HEK293 (cell line): ENCODE data around the gene DOCK4.

Experiments
- CTCF ChIA-PET: fragments of 350-600 bp; formaldehyde crosslinking; extraction: SDS; loops from one replicate; lab custom pipeline; 2021; ENCODE audit warnings: antibody characterized with exemption; lab: Yijun Ruan, JAX
- POLR2A ChIA-PET: fragments of 300-600 bp; formaldehyde crosslinking; extraction: SDS; loops from one replicate; lab custom pipeline; 2020; ENCODE audit warnings: antibody characterized with exemption, inconsistent platforms; lab: Yijun Ruan, JAX
- H3K27ac ChIP-seq: fragments of 200-500 bp; sonication (Bioruptor generic); 2 replicates; pipeline ENCODE4 v1.5.1; 2014; ENCODE audit warnings: low read depth, low read length, control low read depth, inconsistent platforms; ENCODE audit errors: extremely low read depth
- H3K36me3 ChIP-seq, 2 experiments: fragments of 200-500 bp in 1 of 2; sonication (Bioruptor generic) in 1 of 2; 1 replicate in 1 of 2; 2 replicates in 1 of 2; pipeline ENCODE4 v1.5.1; 2014 to 2017; ENCODE audit warnings: inconsistent platforms in 2 of 2, low read length in 2 of 2; ENCODE audit not compliant: control insufficient read depth in 2 of 2, insufficient read depth in 1 of 2
- H3K4me1 ChIP-seq: fragments of 200-500 bp; sonication (Bioruptor generic); 2 replicates; pipeline ENCODE4 v1.5.1; 2014; ENCODE audit warnings: mild to moderate bottlenecking, low read length, inconsistent platforms; ENCODE audit not compliant: control insufficient read depth, insufficient read depth
- H3K4me3 ChIP-seq: 2 replicates; pipeline ENCODE4 v1.5.1; 2011; ENCODE audit warnings: low read depth, mild to moderate bottlenecking, control low read depth, low read length, moderate library complexity
- H3K9me3 ChIP-seq: fragments of 200-500 bp; sonication (Bioruptor generic); 2 replicates; pipeline ENCODE4 v1.5.1; 2014; ENCODE audit warnings: low read depth, low read length, inconsistent platforms; ENCODE audit not compliant: control insufficient read depth, insufficient read depth
- BCL11A ChIP-seq: fragments of 450-650 bp; formaldehyde crosslinking; IDR thresholded peaks from 2 replicates; pipeline ENCODE4 v1.5.1; 2016; ENCODE audit warnings: low read depth, missing biosample characterization, missing genetic modification characterization
- FEZF1 ChIP-seq: fragments of 450-650 bp; formaldehyde crosslinking; IDR thresholded peaks from 2 replicates; pipeline ENCODE4 v1.5.1; 2016; ENCODE audit warnings: missing biosample characterization, missing genetic modification characterization
- GLIS1 ChIP-seq: fragments of 450-650 bp; formaldehyde crosslinking; IDR thresholded peaks from 2 replicates; pipeline ENCODE4 v1.5.1; 2016; ENCODE audit warnings: missing biosample characterization, missing genetic modification characterization
- KLF9 ChIP-seq: fragments of 450-650 bp; formaldehyde crosslinking; IDR thresholded peaks from 2 replicates; pipeline ENCODE4 v1.5.1; 2016; ENCODE audit warnings: missing biosample characterization, missing genetic modification characterization, low read depth
- TRIM28 ChIP-seq: IDR thresholded peaks from 2 replicates; pipeline ENCODE4 v1.6.1; 2011; ENCODE audit warnings: low read length, control low read depth, borderline replicate concordance
- ZBTB17 ChIP-seq: fragments of 450-650 bp; formaldehyde crosslinking; IDR thresholded peaks from 2 replicates; pipeline ENCODE4 v1.5.1; 2016; ENCODE audit warnings: missing biosample characterization, missing genetic modification characterization
- ZIC2 ChIP-seq: fragments of 450-650 bp; formaldehyde crosslinking; IDR thresholded peaks from 2 replicates; pipeline ENCODE4 v1.5.1; 2016; ENCODE audit warnings: missing biosample characterization, missing genetic modification characterization
- ZNF366 ChIP-seq: fragments of 450-650 bp; formaldehyde crosslinking; conservative IDR thresholded peaks from 2 replicates; pipeline ENCODE4 v1.5.1; 2016; ENCODE audit warnings: missing biosample characterization, missing genetic modification characterization
- ZNF37A ChIP-seq: fragments of 450-650 bp; IDR thresholded peaks from 2 replicates; pipeline ENCODE4 v1.5.1; 2018; ENCODE audit warnings: missing biosample characterization, missing genetic modification characterization
- ZNF433 ChIP-seq: fragments of 450-650 bp; formaldehyde crosslinking; IDR thresholded peaks from 2 replicates; pipeline ENCODE4 v1.5.1; 2016; ENCODE audit warnings: missing biosample characterization, missing genetic modification characterization, low read depth
- ZNF473 ChIP-seq: fragments of 450-650 bp; formaldehyde crosslinking; IDR thresholded peaks from 2 replicates; pipeline ENCODE4 v1.5.1; 2017; ENCODE audit warnings: missing biosample characterization, missing genetic modification characterization
- ZNF544 ChIP-seq: fragments of 450-650 bp; formaldehyde crosslinking; IDR thresholded peaks from 2 replicates; pipeline ENCODE4 v1.5.0; 2017; ENCODE audit warnings: missing biosample characterization, missing genetic modification characterization
- ZNF560 ChIP-seq: fragments of 450-650 bp; formaldehyde crosslinking; IDR thresholded peaks from 2 replicates; pipeline ENCODE4 v1.5.1; 2017; ENCODE audit warnings: missing biosample characterization, missing genetic modification characterization, borderline replicate concordance
- ZNF677 ChIP-seq: fragments of 450-650 bp; IDR thresholded peaks from 2 replicates; pipeline ENCODE4 v1.5.0; 2018; ENCODE audit warnings: missing biosample characterization, mild to moderate bottlenecking, missing genetic modification characterization, moderate library complexity
- ZNF843 ChIP-seq: fragments of 450-650 bp; formaldehyde crosslinking; IDR thresholded peaks from 2 replicates; pipeline ENCODE4 v1.5.1; 2016; ENCODE audit warnings: missing biosample characterization, missing genetic modification characterization
- ZSCAN30 ChIP-seq: fragments of 450-650 bp; IDR thresholded peaks from 2 replicates; pipeline ENCODE4 v1.5.1; 2018; ENCODE audit warnings: missing biosample characterization, mild to moderate bottlenecking, missing genetic modification characterization, moderate library complexity
- ZXDB ChIP-seq: fragments of 450-650 bp; formaldehyde crosslinking; IDR thresholded peaks from 2 replicates; pipeline ENCODE4 v1.5.1; 2016; ENCODE audit warnings: missing biosample characterization, missing genetic modification characterization
- TF ChIP-seq, protein P1 (sequence below): fragments of 450-650 bp; formaldehyde crosslinking; IDR thresholded peaks from 2 replicates; pipeline ENCODE4 v1.5.1; 2017; ENCODE audit warnings: missing biosample characterization, missing genetic modification characterization
- TF ChIP-seq, protein P2 (sequence below): fragments of 450-650 bp; formaldehyde crosslinking; conservative IDR thresholded peaks from 2 replicates; pipeline ENCODE4 v1.5.1; 2016; ENCODE audit warnings: low read depth, missing biosample characterization, missing genetic modification characterization
- TF ChIP-seq, protein P3 (sequence below): sonication (generic); formaldehyde crosslinking; IDR thresholded peaks from 2 replicates; pipeline ENCODE4 v1.8.1; 2022; ENCODE audit warnings: mild to moderate bottlenecking, moderate library complexity, missing genetic modification reagents
- TF ChIP-seq, protein P4 (sequence below): fragments of 450-650 bp; IDR thresholded peaks from 2 replicates; pipeline ENCODE4 v1.5.1; 2018; ENCODE audit warnings: missing biosample characterization, mild to moderate bottlenecking, missing genetic modification characterization

The DOCK4 gene

DNA sequence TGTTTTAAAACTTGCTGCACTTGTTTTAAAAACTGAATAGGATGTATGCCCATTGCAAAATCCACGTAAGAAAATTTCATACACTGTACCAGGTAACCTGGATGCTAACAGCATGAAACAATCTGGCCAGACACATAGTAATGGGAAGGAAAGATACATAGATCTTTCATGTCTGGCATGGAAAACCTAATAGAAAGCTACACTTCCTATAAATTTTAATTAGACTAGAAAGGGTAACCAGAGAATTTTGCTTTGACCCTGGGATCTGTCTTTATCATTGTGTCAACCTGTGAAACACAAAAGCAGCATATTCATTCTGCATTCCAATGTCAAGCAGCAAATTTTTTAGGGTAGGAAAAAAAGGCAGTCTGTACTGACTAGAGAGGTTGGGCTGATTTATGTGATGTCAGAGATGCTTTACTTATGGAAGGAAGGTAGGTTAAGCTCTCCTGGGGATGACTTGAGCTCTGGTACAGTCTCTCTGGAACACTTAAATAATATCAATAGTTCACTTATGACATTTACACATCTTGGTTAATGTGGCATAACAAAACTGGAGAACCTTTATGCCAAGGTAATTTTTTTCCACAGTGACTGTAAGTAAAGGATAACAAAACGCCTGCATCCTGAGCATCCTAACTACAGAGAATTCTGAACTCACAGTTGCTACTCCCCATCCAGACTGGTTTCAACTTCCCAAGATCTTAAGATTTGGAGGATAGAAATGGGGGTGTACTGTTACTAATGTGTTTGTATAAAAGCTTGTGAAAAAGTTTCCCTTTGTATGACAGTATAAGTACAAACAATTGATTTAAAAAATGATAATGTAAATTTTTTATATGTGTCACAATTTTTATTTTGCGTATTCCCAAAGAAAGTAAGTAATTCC is 44.7 kb downstream of the DOCK4 start (continued):
- TF ChIP-seq, protein P1, sequence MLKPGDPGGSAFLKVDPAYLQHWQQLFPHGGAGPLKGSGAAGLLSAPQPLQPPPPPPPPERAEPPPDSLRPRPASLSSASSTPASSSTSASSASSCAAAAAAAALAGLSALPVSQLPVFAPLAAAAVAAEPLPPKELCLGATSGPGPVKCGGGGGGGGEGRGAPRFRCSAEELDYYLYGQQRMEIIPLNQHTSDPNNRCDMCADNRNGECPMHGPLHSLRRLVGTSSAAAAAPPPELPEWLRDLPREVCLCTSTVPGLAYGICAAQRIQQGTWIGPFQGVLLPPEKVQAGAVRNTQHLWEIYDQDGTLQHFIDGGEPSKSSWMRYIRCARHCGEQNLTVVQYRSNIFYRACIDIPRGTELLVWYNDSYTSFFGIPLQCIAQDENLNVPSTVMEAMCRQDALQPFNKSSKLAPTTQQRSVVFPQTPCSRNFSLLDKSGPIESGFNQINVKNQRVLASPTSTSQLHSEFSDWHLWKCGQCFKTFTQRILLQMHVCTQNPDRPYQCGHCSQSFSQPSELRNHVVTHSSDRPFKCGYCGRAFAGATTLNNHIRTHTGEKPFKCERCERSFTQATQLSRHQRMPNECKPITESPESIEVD (tag by site-specific recombination): peak; percentile 51

DNA sequence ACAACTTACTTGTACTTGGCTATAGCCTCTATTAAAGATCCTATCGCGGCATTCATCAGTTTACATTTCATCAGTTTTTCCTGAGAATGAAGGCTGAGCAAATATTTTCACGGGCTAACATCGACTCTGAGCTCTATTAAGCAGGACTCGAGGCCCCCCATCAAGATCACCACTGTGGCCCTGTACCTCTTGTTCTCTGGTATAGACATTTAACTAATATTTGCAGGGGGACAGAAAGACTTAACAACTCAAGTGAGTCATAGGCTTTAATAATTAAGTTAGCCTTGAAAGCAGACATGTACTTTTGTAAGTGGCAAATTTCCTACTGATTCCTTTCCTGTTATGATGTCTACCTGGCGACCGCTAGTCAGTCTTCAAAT is 45.4 kb downstream of the DOCK4 start:
- H3K9me3 ChIP-seq: no peaks in the 10 kb centered on the region
- ChIA-PET CTCF (interaction anchor here (0.6 to 2.3 kb wide), 3 partner anchors 9 to 687 kb away, joined by 3 to 4 read pairs (median 3); no protein-coding TSS in a partner anchor), POLR2A (interaction anchor here (0.6 to 1.4 kb wide), 2 partner anchors 10 to 46 kb away, joined by 3 to 5 read pairs; partner anchors contain the start of genes DOCK4 and ZNF277)
- no peaks in the 10 kb centered on the region for H3K36me3 ChIP-seq
- H3K4me3 ChIP-seq: no peak overlapping the region
- peak overlapping the region; percentile 58 for H3K27ac ChIP-seq
- H3K4me1 ChIP-seq: peaks cover 35% of the 10 kb centered on the region
- TF ChIP-seq, protein P1 (tag by site-specific recombination): peak; percentile 45
- TF ChIP-seq GLIS1 (peak; percentile 76), ZBTB17 (tag by site-specific recombination) (peak; percentile 90), TRIM28 (no peak), ZNF366 (tag by site-specific recombination) (no peak), ZNF433 (tag by site-specific recombination) (no peak), FEZF1 (tag by site-specific recombination) (0 out of 2 replicates have a peak, but pooled peaks have one; percentile 10)
- TF ChIP-seq, protein P2, sequence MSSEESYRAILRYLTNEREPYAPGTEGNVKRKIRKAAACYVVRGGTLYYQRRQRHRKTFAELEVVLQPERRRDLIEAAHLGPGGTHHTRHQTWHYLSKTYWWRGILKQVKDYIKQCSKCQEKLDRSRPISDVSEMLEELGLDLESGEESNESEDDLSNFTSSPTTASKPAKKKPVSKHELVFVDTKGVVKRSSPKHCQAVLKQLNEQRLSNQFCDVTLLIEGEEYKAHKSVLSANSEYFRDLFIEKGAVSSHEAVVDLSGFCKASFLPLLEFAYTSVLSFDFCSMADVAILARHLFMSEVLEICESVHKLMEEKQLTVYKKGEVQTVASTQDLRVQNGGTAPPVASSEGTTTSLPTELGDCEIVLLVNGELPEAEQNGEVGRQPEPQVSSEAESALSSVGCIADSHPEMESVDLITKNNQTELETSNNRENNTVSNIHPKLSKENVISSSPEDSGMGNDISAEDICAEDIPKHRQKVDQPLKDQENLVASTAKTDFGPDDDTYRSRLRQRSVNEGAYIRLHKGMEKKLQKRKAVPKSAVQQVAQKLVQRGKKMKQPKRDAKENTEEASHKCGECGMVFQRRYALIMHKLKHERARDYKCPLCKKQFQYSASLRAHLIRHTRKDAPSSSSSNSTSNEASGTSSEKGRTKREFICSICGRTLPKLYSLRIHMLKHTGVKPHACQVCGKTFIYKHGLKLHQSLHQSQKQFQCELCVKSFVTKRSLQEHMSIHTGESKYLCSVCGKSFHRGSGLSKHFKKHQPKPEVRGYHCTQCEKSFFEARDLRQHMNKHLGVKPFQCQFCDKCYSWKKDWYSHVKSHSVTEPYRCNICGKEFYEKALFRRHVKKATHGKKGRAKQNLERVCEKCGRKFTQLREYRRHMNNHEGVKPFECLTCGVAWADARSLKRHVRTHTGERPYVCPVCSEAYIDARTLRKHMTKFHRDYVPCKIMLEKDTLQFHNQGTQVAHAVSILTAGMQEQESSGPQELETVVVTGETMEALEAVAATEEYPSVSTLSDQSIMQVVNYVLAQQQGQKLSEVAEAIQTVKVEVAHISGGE (tag by site-specific recombination): no peak

DNA sequence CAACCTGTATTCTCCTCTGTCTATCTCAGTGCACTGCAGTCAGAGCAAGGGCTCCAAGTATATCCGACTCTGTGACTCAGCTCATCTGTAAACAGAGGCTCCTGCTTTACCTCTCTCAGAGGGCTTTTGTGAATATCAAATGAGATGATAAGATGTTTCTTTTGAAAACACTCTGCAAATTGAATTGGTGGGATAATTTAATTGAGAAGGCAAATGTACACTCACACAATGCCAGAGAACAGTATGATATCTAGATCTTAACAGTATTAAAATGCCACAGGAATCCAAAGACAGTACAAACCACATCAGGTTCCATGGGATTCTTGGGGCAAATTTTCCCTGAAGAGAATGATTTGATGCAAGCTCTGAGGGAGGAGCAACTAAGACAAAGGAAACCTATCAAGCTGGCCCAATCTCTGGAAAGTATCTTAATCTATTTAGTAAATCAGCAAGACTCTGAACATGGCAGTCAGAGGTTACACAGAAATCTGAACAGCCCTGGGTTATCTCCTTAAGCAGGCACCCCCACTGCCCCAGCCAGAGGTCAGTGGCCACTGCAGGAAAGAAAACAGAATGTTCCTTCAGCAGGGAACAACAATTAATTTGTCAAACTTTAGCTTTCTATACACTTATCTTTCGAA is 45.9 kb downstream of the DOCK4 start:
- H3K4me3 ChIP-seq: no peak overlapping the region
- ChIA-PET CTCF (interaction anchor here (0.6 to 2.3 kb wide), 3 partner anchors 8 to 688 kb away, joined by 3 to 4 read pairs (median 3); no protein-coding TSS in a partner anchor), POLR2A (interaction anchor here (0.6 to 1.4 kb wide), 2 partner anchors 9 to 46 kb away, joined by 3 to 5 read pairs; partner anchors contain the start of genes DOCK4 and ZNF277)
- H3K27ac ChIP-seq: peak overlapping the region; percentile 58
- H3K9me3 ChIP-seq: no peaks in the 10 kb centered on the region
- H3K4me1 ChIP-seq: peaks cover 35% of the 10 kb centered on the region
- H3K36me3 ChIP-seq: no peaks in the 10 kb centered on the region
- no peak for TF ChIP-seq ZNF544 (tag by site-specific recombination)
- TF ChIP-seq ZNF37A (tag by site-specific recombination): no peak
- TF ChIP-seq ZNF843 (tag by site-specific recombination): peak; percentile 22; the same call in 1 of the 2 replicates
- no peak for TF ChIP-seq ZNF560
- TF ChIP-seq, protein P3, sequence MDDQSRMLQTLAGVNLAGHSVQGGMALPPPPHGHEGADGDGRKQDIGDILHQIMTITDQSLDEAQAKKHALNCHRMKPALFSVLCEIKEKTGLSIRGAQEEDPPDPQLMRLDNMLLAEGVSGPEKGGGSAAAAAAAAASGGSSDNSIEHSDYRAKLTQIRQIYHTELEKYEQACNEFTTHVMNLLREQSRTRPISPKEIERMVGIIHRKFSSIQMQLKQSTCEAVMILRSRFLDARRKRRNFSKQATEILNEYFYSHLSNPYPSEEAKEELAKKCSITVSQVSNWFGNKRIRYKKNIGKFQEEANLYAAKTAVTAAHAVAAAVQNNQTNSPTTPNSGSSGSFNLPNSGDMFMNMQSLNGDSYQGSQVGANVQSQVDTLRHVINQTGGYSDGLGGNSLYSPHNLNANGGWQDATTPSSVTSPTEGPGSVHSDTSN: no peak
- no peak for TF ChIP-seq ZNF677 (tag by site-specific recombination)
- TF ChIP-seq ZNF473 (tag by site-specific recombination): no peak
- TF ChIP-seq, protein P4, sequence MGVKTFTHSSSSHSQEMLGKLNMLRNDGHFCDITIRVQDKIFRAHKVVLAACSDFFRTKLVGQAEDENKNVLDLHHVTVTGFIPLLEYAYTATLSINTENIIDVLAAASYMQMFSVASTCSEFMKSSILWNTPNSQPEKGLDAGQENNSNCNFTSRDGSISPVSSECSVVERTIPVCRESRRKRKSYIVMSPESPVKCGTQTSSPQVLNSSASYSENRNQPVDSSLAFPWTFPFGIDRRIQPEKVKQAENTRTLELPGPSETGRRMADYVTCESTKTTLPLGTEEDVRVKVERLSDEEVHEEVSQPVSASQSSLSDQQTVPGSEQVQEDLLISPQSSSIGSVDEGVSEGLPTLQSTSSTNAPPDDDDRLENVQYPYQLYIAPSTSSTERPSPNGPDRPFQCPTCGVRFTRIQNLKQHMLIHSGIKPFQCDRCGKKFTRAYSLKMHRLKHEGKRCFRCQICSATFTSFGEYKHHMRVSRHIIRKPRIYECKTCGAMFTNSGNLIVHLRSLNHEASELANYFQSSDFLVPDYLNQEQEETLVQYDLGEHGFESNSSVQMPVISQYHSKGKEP (tag by site-specific recombination): no peak
- no peak for TF ChIP-seq ZSCAN30 (tag by site-specific recombination)
- peak; percentile 57 for TF ChIP-seq ZIC2 (tag by site-specific recombination)
- no peak for TF ChIP-seq BCL11A
- peak; percentile 49 for TF ChIP-seq ZXDB (tag by site-specific recombination)
- TF ChIP-seq KLF9 (tag by site-specific recombination): no peak
